HepG2 (cell line): ENCODE data around the gene DDR1. TPM values are rescaled to one million over a fixed set of nuclear protein-coding genes. Genes with fewer than 3 reads are reported as not detected.
A peak's percentile ranks its signal among the peaks of the same experiment; 100 is the strongest.

ENCODE experiments used
- CENPX ChIP-seq: sonication (generic); formaldehyde crosslinking; IDR thresholded peaks from 2 replicates; pipeline ENCODE4 v1.9.0; 2021; ENCODE audit warnings: mild to moderate bottlenecking, missing genetic modification reagents, moderate library complexity
- NBN ChIP-seq: fragments of 450-650 bp; conservative IDR thresholded peaks from 2 replicates; pipeline ENCODE4 v1.6.1; 2017
- NCOA1 ChIP-seq: sonication (generic); formaldehyde crosslinking; IDR thresholded peaks from 2 replicates; pipeline ENCODE4 v1.9.0; 2021; ENCODE audit warnings: missing genetic modification reagents
- NFE2L2 ChIP-seq: fragments of 150-350 bp; IDR thresholded peaks from 2 replicates; pipeline ENCODE4 v1.6.1; 2014; ENCODE audit warnings: low read length
- SOX5 ChIP-seq: IDR thresholded peaks from 2 replicates; pipeline ENCODE4 v1.6.1; 2016; ENCODE audit warnings: borderline replicate concordance
- TOE1 ChIP-seq: sonication (generic); formaldehyde crosslinking; IDR thresholded peaks from 2 replicates; pipeline ENCODE4 v1.4.0; 2020; ENCODE audit warnings: mild to moderate bottlenecking, missing genetic modification reagents
- ZNF33A ChIP-seq: sonication (generic); formaldehyde crosslinking; IDR thresholded peaks from 2 replicates; pipeline ENCODE4 v1.5.1; 2020; ENCODE audit warnings: missing genetic modification reagents, mild to moderate bottlenecking, moderate library complexity, borderline replicate concordance
- ZNF652 ChIP-seq: IDR thresholded peaks from 2 replicates; pipeline ENCODE4 v1.6.1; 2016; ENCODE audit warnings: low read depth, borderline replicate concordance
- ZNF761 ChIP-seq: sonication (generic); formaldehyde crosslinking; conservative IDR thresholded peaks from 2 replicates; pipeline ENCODE4 v1.4.0; 2020; ENCODE audit warnings: mild to moderate bottlenecking, missing genetic modification reagents
- ZNF850 ChIP-seq: sonication (generic); formaldehyde crosslinking; conservative IDR thresholded peaks from 2 replicates; pipeline ENCODE4 v1.9.0; 2021; ENCODE audit warnings: mild to moderate bottlenecking, missing genetic modification reagents
- polyA plus RNA-seq, 8 experiments: library from polyadenylated mRNA; depleted of rRNA in 3 of 8; stranded (reverse) in 7 of 8; unstranded in 1 of 8; fragments of >200 nt; fragmentation: Illumina TruSeq in 4 of 8; extraction: Trizol in 4 of 8; gene quantifications; 2 replicates each; pipeline versions ENCODE4 v1.2.1 to v1.2.3, GENCODE V29; 2011 to 2016; ENCODE audit warnings: low read depth in 4 of 8, missing spikeins in 1 of 8, mixed read lengths in 1 of 8; ENCODE audit not compliant: insufficient read depth in 1 of 8
- total RNA-seq, 5 experiments: library from RNA; depleted of rRNA; stranded (reverse); fragments of >200 nt; fragmentation: Illumina TruSeq; extraction: Trizol; gene quantifications; 2 replicates each; pipeline ENCODE4 v1.2.3, GENCODE V29; 2016; ENCODE audit warnings: low read depth in 1 of 5
- TF ChIP-seq, protein P1 (sequence below): sonication (generic); formaldehyde crosslinking; IDR thresholded peaks from 2 replicates; pipeline ENCODE4 v1.4.0; 2020; ENCODE audit warnings: mild to moderate bottlenecking, missing genetic modification reagents
- TF ChIP-seq, protein P2 (sequence below): sonication (generic); formaldehyde crosslinking; IDR thresholded peaks from 2 replicates; pipeline ENCODE4 v1.9.0; 2021; ENCODE audit warnings: mild to moderate bottlenecking, missing genetic modification reagents
- TF ChIP-seq, protein P3 (sequence below): sonication (generic); formaldehyde crosslinking; IDR thresholded peaks from 2 replicates; pipeline ENCODE4 v1.5.1; 2020; ENCODE audit warnings: missing genetic modification reagents, mild to moderate bottlenecking, borderline replicate concordance
- TF ChIP-seq, protein P4 (sequence below): sonication (generic); formaldehyde crosslinking; IDR thresholded peaks from 2 replicates; pipeline ENCODE4 v1.4.0; 2020; ENCODE audit warnings: missing genetic modification reagents, borderline replicate concordance

The DDR1 gene
- total and polyA plus RNA-seq, 2 of the 13 experiments (the other 11 are each of a cell fraction or from before 2014, with no cell fraction given) = 16.7 to 20.2 TPM

DNA sequence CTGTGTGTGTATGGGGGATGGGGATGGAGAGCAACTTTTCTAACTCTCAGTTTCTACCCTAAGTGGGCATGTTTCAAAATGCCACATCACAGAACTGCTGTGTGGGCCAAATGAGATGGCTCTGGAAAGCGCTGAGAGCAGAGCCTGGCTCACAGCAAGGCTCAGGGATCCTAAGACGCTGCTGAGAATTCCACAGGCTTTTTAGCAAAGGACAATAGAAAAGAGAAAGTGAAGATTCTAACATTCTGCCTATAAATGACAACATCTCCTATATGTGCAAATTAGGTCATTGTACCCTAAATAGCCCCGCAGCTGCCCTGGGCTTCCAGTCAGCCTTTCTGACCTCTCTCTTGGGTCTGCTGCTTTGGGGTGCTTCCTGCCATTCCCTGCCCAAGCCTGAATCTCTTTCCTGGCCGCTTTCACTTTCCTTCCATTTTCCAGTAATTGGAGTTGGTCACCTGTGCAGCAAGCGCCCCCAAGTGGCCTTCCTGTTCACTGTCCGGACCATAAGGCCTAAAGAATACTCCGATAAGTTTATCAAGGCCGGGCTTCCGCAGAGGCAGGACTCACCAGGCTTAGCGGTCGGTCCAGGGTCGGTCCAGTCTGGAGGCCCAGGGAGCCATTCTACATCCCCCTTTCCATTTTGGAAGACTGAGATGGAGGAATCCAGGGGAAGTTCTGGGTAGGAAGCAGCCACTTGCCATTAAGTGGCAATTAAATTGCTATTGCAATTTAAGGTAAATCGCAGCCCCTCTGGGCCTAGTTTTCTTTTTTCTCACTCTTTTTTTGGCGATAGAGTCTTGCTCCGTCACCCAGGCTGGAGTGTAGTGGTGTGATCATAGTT lies 6.7 kb upstream of the DDR1 start (continued):
- TF ChIP-seq ZNF850 (CRISPR knock-in tag) (no peak), ZNF761 (CRISPR knock-in tag) (no peak; the same call in 1 of the 2 replicates), ZNF33A (CRISPR knock-in tag) (no peak), ZNF652 (CRISPR knock-in tag) (no peak), CENPX (no peak), NFE2L2 (peak; percentile 17; the same call in 1 of the 2 replicates), NBN (no peak), TOE1 (peak; percentile 77; the same call in 1 of the 2 replicates), SOX5 (CRISPR knock-in tag) (peak; percentile 61), NCOA1 (CRISPR knock-in tag) (no peak)
- TF ChIP-seq, protein P1, sequence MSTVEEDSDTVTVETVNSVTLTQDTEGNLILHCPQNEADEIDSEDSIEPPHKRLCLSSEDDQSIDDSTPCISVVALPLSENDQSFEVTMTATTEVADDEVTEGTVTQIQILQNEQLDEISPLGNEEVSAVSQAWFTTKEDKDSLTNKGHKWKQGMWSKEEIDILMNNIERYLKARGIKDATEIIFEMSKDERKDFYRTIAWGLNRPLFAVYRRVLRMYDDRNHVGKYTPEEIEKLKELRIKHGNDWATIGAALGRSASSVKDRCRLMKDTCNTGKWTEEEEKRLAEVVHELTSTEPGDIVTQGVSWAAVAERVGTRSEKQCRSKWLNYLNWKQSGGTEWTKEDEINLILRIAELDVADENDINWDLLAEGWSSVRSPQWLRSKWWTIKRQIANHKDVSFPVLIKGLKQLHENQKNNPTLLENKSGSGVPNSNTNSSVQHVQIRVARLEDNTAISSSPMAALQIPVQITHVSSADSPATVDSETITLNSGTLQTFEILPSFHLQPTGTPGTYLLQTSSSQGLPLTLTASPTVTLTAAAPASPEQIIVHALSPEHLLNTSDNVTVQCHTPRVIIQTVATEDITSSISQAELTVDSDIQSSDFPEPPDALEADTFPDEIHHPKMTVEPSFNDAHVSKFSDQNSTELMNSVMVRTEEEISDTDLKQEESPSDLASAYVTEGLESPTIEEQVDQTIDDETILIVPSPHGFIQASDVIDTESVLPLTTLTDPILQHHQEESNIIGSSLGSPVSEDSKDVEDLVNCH (CRISPR knock-in tag) = no peak
- TF ChIP-seq, protein P2, sequence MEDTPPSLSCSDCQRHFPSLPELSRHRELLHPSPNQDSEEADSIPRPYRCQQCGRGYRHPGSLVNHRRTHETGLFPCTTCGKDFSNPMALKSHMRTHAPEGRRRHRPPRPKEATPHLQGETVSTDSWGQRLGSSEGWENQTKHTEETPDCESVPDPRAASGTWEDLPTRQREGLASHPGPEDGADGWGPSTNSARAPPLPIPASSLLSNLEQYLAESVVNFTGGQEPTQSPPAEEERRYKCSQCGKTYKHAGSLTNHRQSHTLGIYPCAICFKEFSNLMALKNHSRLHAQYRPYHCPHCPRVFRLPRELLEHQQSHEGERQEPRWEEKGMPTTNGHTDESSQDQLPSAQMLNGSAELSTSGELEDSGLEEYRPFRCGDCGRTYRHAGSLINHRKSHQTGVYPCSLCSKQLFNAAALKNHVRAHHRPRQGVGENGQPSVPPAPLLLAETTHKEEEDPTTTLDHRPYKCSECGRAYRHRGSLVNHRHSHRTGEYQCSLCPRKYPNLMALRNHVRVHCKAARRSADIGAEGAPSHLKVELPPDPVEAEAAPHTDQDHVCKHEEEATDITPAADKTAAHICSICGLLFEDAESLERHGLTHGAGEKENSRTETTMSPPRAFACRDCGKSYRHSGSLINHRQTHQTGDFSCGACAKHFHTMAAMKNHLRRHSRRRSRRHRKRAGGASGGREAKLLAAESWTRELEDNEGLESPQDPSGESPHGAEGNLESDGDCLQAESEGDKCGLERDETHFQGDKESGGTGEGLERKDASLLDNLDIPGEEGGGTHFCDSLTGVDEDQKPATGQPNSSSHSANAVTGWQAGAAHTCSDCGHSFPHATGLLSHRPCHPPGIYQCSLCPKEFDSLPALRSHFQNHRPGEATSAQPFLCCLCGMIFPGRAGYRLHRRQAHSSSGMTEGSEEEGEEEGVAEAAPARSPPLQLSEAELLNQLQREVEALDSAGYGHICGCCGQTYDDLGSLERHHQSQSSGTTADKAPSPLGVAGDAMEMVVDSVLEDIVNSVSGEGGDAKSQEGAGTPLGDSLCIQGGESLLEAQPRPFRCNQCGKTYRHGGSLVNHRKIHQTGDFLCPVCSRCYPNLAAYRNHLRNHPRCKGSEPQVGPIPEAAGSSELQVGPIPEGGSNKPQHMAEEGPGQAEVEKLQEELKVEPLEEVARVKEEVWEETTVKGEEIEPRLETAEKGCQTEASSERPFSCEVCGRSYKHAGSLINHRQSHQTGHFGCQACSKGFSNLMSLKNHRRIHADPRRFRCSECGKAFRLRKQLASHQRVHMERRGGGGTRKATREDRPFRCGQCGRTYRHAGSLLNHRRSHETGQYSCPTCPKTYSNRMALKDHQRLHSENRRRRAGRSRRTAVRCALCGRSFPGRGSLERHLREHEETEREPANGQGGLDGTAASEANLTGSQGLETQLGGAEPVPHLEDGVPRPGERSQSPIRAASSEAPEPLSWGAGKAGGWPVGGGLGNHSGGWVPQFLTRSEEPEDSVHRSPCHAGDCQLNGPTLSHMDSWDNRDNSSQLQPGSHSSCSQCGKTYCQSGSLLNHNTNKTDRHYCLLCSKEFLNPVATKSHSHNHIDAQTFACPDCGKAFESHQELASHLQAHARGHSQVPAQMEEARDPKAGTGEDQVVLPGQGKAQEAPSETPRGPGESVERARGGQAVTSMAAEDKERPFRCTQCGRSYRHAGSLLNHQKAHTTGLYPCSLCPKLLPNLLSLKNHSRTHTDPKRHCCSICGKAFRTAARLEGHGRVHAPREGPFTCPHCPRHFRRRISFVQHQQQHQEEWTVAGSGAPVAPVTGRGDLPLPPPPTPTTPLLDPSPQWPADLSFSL (CRISPR knock-in tag) = no peak
- TF ChIP-seq, protein P3, sequence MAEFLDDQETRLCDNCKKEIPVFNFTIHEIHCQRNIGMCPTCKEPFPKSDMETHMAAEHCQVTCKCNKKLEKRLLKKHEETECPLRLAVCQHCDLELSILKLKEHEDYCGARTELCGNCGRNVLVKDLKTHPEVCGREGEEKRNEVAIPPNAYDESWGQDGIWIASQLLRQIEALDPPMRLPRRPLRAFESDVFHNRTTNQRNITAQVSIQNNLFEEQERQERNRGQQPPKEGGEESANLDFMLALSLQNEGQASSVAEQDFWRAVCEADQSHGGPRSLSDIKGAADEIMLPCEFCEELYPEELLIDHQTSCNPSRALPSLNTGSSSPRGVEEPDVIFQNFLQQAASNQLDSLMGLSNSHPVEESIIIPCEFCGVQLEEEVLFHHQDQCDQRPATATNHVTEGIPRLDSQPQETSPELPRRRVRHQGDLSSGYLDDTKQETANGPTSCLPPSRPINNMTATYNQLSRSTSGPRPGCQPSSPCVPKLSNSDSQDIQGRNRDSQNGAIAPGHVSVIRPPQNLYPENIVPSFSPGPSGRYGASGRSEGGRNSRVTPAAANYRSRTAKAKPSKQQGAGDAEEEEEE (CRISPR knock-in tag) = no peak
- TF ChIP-seq, protein P4, sequence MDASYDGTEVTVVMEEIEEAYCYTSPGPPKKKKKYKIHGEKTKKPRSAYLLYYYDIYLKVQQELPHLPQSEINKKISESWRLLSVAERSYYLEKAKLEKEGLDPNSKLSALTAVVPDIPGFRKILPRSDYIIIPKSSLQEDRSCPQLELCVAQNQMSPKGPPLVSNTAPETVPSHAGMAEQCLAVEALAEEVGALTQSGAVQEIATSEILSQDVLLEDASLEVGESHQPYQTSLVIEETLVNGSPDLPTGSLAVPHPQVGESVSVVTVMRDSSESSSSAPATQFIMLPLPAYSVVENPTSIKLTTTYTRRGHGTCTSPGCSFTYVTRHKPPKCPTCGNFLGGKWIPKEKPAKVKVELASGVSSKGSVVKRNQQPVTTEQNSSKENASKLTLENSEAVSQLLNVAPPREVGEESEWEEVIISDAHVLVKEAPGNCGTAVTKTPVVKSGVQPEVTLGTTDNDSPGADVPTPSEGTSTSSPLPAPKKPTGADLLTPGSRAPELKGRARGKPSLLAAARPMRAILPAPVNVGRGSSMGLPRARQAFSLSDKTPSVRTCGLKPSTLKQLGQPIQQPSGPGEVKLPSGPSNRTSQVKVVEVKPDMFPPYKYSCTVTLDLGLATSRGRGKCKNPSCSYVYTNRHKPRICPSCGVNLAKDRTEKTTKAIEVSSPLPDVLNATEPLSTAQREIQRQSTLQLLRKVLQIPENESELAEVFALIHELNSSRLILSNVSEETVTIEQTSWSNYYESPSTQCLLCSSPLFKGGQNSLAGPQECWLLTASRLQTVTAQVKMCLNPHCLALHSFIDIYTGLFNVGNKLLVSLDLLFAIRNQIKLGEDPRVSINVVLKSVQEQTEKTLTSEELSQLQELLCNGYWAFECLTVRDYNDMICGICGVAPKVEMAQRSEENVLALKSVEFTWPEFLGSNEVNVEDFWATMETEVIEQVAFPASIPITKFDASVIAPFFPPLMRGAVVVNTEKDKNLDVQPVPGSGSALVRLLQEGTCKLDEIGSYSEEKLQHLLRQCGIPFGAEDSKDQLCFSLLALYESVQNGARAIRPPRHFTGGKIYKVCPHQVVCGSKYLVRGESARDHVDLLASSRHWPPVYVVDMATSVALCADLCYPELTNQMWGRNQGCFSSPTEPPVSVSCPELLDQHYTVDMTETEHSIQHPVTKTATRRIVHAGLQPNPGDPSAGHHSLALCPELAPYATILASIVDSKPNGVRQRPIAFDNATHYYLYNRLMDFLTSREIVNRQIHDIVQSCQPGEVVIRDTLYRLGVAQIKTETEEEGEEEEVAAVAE (CRISPR knock-in tag) = no peak
